Cardiac fibroblast (primary cell): ENCODE data around the gene VILL.
"Not testable (repeated sequence)": the region's sequence is repeated elsewhere in the genome, so short reads cannot be mapped to it uniquely, and the experiment has no call there.

Source experiments
- DNase-seq, 2 donors: peaks; one replicate each; pipeline versions ENCODE4 v3.0.0 to v3.0.0-alpha.2; 2010; ENCODE audit warnings: low read depth in 2 of 2
- H3K4me3 ChIP-seq, 2 donors: replicated peaks in 1 of 2; 1 replicate in 1 of 2; 2 replicates in 1 of 2; pipeline ENCODE4 v1.5.1; 2011; ENCODE audit warnings: low read depth in 2 of 2, low read length in 2 of 2, mild to moderate bottlenecking in 2 of 2, moderate library complexity in 1 of 2
- TF ChIP-seq, protein P1 (sequence below): IDR thresholded peaks from one replicate; pipeline ENCODE4 v1.5.1; 2011; ENCODE audit warnings: low read depth, mild to moderate bottlenecking, low read length, inconsistent platforms

The VILL gene

DNA sequence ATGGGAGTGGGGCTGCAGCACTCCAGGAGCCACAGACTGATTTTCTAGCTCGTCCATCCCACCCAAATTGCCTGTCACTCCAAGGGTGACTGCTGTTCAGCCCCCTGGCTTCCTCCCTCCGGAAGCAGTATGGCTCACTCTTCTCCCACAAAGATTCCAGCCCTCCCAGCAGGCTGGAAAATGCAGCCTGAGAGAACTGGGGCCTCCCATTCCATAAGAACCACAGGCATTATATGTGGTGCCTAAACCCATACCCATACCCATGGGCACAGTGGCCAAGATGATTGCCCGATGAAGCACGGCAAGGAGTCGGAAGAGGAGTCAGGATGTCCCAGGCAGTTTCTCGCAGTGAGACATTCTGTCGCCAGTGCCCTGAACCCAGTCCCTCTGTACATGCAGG, 6.0 kb upstream of the VILL start:
- no peak overlapping the region for H3K4me3 ChIP-seq
- TF ChIP-seq, protein P1, sequence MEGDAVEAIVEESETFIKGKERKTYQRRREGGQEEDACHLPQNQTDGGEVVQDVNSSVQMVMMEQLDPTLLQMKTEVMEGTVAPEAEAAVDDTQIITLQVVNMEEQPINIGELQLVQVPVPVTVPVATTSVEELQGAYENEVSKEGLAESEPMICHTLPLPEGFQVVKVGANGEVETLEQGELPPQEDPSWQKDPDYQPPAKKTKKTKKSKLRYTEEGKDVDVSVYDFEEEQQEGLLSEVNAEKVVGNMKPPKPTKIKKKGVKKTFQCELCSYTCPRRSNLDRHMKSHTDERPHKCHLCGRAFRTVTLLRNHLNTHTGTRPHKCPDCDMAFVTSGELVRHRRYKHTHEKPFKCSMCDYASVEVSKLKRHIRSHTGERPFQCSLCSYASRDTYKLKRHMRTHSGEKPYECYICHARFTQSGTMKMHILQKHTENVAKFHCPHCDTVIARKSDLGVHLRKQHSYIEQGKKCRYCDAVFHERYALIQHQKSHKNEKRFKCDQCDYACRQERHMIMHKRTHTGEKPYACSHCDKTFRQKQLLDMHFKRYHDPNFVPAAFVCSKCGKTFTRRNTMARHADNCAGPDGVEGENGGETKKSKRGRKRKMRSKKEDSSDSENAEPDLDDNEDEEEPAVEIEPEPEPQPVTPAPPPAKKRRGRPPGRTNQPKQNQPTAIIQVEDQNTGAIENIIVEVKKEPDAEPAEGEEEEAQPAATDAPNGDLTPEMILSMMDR, result no peak
- DNase-seq, result no peak

DNA sequence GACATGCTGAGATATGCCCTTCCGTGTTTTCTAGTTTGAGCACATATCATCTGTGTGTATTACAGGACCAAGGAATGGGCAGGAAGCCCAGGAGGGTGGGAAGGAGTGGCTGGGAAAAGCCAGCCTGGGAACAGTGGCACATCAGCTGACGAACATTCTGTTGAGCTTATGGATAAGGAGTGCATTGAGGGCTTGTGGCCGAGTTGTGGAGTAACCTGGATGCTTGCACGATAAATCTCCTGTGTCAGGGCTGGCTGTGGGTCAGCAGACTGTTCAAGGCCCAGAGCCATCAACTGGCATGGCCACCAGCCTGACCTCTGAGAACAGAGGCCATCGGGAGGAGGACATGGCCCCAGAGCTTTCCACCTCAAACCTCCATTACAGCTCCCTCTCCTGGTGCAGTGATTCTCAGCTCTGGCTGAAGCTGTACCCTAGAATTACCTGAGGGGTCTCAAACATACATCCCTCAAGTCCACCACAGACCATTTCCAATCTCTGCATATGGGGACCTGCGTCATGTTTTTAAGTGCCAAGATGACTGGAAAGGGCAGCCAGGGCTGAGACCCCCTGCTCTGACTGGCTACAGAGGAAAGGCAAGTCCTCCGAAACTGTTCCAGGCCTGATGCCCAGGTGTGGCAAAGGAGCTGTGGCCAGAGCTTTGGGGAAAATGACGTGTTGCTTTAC, 4.8 kb upstream of the VILL start:
- peak in 1 of 2 donors; percentile 52 for DNase-seq
- no peak overlapping the region for H3K4me3 ChIP-seq
- TF ChIP-seq, protein P1, result no peak

DNA sequence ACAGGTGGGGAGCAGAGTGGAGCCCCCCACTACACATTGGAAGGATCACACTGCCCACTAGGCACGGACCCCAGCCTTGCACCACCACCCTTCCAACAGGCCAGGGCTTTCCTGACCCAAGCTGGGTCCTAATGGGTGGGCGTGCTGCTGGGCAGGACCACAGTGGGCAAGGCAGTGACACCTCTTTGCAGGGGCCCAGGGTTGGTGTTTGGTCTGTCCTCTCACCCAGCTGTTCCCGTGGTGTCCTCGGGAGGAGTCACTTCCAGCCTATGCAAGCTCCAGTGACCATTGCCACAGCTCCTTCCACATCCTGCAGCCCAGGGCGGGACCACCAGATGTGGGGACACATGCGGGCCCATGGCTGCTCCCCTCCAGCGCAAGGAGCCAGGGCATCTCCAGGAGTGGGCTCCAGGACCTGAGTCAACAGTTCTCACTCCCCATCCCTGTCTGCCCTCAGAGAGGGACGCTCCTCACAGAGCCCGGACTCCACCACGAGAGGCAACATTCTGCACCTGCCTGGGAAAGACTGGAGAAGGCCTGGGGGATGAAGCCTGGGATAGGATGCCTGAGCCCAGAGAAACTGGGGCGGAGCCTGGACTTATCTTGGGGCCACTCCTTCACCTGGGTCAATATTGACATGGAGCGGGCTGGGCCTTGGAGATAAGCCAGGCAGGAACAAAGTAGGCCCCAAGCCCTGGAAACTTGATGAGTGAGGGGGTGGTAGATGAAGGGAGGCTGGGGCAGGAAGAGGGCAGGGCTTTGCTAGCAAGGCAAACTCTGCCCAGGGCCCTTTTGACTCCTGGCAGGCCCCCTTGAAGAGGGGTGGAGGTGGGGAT, 3.9 kb upstream of the VILL start:
- no peak for DNase-seq
- TF ChIP-seq, protein P1, result no peak
- H3K4me3 ChIP-seq, result no peak overlapping the region

DNA sequence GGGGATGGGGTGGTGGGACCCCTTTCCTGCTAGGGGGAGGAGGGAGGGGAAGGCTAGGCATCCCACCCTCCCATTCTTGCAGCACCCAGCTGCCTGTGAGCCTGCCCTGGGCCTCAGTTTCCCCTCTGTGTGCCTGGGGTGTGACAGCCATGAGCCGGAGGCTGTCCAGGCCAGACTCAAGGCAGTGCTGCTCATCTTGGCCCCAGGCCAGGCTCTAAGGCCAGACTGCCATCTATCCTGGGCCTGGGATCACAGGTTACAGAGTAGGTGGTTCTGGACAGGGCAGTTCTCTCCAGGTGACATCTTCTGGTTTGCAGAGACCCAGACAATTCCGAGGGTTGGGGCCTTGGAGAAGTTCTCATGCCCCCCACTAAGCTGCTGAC, 3.3 kb upstream of the VILL start:
- TF ChIP-seq, protein P1, result no peak
- no peak overlapping the region for H3K4me3 ChIP-seq
- DNase-seq, result no peak

DNA sequence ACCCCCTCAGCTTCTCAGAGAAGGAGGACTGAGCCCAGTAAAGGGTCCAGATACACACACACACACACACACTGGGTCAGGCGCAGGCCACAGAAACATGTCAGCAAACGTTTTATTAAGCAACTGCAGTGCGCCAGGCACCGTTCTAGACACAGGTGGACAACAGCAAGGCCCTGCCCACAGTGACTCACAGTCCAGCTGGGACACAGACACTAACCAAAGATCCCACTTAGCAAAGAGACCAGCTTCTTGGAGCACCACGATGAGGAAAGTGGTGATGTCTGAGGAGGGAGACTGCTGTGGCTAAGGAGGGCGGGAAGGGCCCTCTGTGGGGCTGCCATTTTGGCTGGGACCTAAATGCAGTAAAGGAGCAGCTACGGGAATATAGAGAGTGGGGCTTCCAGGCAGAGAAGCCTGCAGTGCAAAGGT, 2.8 kb upstream of the VILL start:
- TF ChIP-seq, protein P1, result no peak
- DNase-seq, result peak in 1 of 2 donors; percentile 27

DNA sequence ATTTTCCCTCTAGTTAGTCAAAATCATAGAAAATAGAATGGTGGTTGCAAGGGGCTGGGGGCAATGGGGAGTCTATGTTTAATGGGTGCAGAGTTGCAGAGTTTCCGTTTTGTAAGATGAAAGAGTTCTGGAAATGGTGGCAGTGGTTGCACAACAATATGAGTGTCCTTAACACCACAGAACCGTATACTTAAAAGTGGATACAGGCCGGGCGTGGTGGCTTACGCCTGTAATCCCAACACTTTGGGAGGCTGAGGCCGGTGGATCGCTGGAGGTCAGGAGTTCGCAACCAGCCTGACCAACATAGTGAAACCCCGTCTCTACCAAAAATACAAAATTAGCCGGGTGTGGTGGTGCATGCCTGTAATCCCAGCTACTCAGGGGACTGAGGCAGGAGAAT, 2.2 kb upstream of the VILL start:
- H3K4me3 ChIP-seq, DNase-seq: not testable (repeated sequence)

More for the DNA sequence above, 2.8 kb upstream of the VILL start:
- no peak overlapping the region for H3K4me3 ChIP-seq

DNA sequence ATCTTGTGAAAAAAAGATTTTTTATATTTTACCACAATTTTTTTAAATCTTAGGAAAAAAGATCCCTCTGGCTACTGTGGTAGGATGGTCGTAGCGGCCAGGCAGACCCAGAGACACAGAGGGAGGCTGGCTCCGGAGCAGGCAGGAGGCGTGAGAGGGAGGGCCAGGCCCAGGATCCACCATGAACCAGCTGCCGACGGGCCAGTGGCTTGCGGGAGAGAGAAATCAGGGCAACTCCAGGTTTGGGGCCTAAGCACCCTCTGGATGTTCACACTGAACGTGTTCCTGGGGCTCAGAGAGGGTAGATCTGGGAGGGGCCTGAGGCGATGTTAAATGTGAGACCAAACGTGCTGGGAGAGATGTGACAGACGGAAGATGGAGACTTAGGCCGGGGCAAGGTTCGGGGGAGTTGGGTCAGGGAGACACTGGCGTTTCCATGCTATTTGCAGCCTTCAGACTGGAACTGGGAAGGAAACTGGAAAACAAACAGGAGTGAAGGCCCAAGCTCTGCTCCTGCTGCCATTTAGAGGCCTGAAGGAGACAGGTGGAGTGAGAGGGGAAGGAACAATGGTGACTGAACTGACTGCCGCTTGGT, 1.6 kb upstream of the VILL start:
- TF ChIP-seq, protein P1, result no peak
- DNase-seq, result no peak
- no peak overlapping the region for H3K4me3 ChIP-seq
